H9 (cell line): ENCODE measurements around the gene GSAP. TPM values are rescaled to one million over a fixed set of nuclear protein-coding genes. Genes with fewer than 3 reads are reported as not detected.

Experiments used
- DNase-seq: peaks from one replicate; pipeline ENCODE4 v3.0.0-alpha.2; 2017
- H2AFZ ChIP-seq: one replicate; pipeline ENCODE4 v1.6.1; 2013; ENCODE audit warnings: mild to moderate bottlenecking, low read length, control low read depth, moderate library complexity
- H2AK5ac ChIP-seq: 2 replicates; pipeline ENCODE4 v1.6.1; 2013; ENCODE audit warnings: low read length, control low read depth, mixed read lengths; ENCODE audit not compliant: insufficient read length
- H2BK120ac ChIP-seq: one replicate; pipeline ENCODE4 v1.6.1; 2013; ENCODE audit warnings: low read depth, mild to moderate bottlenecking, low read length, control low read depth, inconsistent platforms; ENCODE audit not compliant: poor library complexity, severe bottlenecking
- H2BK12ac ChIP-seq: 2 replicates; pipeline ENCODE4 v1.6.1; 2013; ENCODE audit warnings: low read length, control low read depth, mixed read lengths, low read depth; ENCODE audit not compliant: insufficient read length
- H2BK15ac ChIP-seq: 2 replicates; pipeline ENCODE4 v1.6.1; 2013; ENCODE audit warnings: low read depth, low read length, control low read depth
- H2BK20ac ChIP-seq: one replicate; pipeline ENCODE4 v1.6.1; 2013; ENCODE audit warnings: low read depth, mild to moderate bottlenecking, low read length, control low read depth, inconsistent platforms; ENCODE audit not compliant: poor library complexity, severe bottlenecking
- H2BK5ac ChIP-seq: 2 replicates; pipeline ENCODE4 v1.6.1; 2013; ENCODE audit warnings: low read length, control low read depth, mixed read lengths; ENCODE audit not compliant: insufficient read length
- H3K14ac ChIP-seq: 2 replicates; pipeline ENCODE4 v1.6.1; 2013; ENCODE audit warnings: low read length, control low read depth; ENCODE audit not compliant: insufficient read depth
- H3K18ac ChIP-seq: 2 replicates; pipeline ENCODE4 v1.6.1; 2013; ENCODE audit warnings: low read depth, mild to moderate bottlenecking, mixed read lengths, low read length, control low read depth; ENCODE audit not compliant: insufficient read length
- H3K23ac ChIP-seq: 2 replicates; pipeline ENCODE4 v1.6.1; 2013; ENCODE audit warnings: low read length, control low read depth, mixed read lengths, low read depth; ENCODE audit not compliant: insufficient read length
- H3K23me2 ChIP-seq: 2 replicates; pipeline ENCODE4 v1.6.1; 2013; ENCODE audit warnings: low read depth, mild to moderate bottlenecking, mixed read lengths, low read length, control low read depth; ENCODE audit not compliant: insufficient read length, poor library complexity, severe bottlenecking
- H3K27ac ChIP-seq: 2 replicates; pipeline ENCODE4 v1.5.1; 2013; ENCODE audit warnings: low read length, control low read depth, mixed read lengths, low read depth; ENCODE audit not compliant: insufficient read length
- H3K27me3 ChIP-seq: 2 replicates; pipeline ENCODE4 v1.6.1; 2013; ENCODE audit warnings: low read length, control low read depth, inconsistent platforms; ENCODE audit not compliant: insufficient read depth
- H3K4ac ChIP-seq: 2 replicates; pipeline ENCODE4 v1.6.1; 2013; ENCODE audit warnings: low read depth, mild to moderate bottlenecking, control low read depth, inconsistent platforms, low read length, moderate library complexity
- H3K4me1 ChIP-seq: 2 replicates; pipeline ENCODE4 v1.6.1; 2013; ENCODE audit warnings: low read length, control low read depth, inconsistent platforms; ENCODE audit not compliant: insufficient read depth
- H3K4me2 ChIP-seq: 2 replicates; pipeline ENCODE4 v1.6.1; 2013; ENCODE audit warnings: low read length, control low read depth, mixed read lengths; ENCODE audit not compliant: insufficient read length, insufficient read depth
- H3K56ac ChIP-seq: 2 replicates; pipeline ENCODE4 v1.6.1; 2013; ENCODE audit warnings: low read depth, mild to moderate bottlenecking, mixed read lengths, low read length, control low read depth; ENCODE audit not compliant: insufficient read length
- H3K79me1 ChIP-seq: 2 replicates; pipeline ENCODE4 v1.6.1; 2013; ENCODE audit warnings: low read depth, mild to moderate bottlenecking, moderate library complexity, low read length, control low read depth, inconsistent platforms; ENCODE audit not compliant: insufficient read depth, poor library complexity, severe bottlenecking
- H3K79me2 ChIP-seq: 2 replicates; pipeline ENCODE4 v1.6.1; 2013; ENCODE audit warnings: low read length, control low read depth, inconsistent platforms; ENCODE audit not compliant: insufficient read depth
- H3K9ac ChIP-seq: 2 replicates; pipeline ENCODE4 v1.6.1; 2013; ENCODE audit warnings: low read length, control low read depth, mixed read lengths; ENCODE audit not compliant: insufficient read length; ENCODE audit errors: extremely low read depth
- H3K9me3 ChIP-seq: one replicate; pipeline ENCODE4 v1.6.1; 2013; ENCODE audit warnings: low read depth, low read length, inconsistent platforms; ENCODE audit not compliant: control insufficient read depth
- H3T11ph ChIP-seq: one replicate; pipeline ENCODE4 v1.6.1; 2013; ENCODE audit warnings: mild to moderate bottlenecking, low read length, control low read depth, inconsistent platforms
- H4K20me1 ChIP-seq: one replicate; pipeline ENCODE4 v1.6.1; 2013; ENCODE audit not compliant: control insufficient read depth, insufficient read length, insufficient read depth
- H4K5ac ChIP-seq: 2 replicates; pipeline ENCODE4 v1.6.1; 2013; ENCODE audit warnings: low read depth, mild to moderate bottlenecking, mixed read lengths, low read length, control low read depth; ENCODE audit not compliant: insufficient read length
- H4K8ac ChIP-seq: replicated peaks from 2 replicates; pipeline ENCODE4 v1.6.1; 2013; ENCODE audit warnings: low read length, control low read depth, mixed read lengths, low read depth; ENCODE audit not compliant: insufficient read length
- H4K91ac ChIP-seq: 2 replicates; pipeline ENCODE4 v1.6.1; 2013; ENCODE audit warnings: low read depth, mild to moderate bottlenecking, moderate library complexity, mixed read lengths, low read length, control low read depth; ENCODE audit not compliant: insufficient read length
- H3K27ac Mint-ChIP-seq, 3 experiments: 2 replicates in 2 of 3; 3 replicates in 1 of 3; pipeline ENCODE4 v1.8.0; 2020 to 2021; ENCODE audit warnings: mixed read lengths in 3 of 3, mild to moderate bottlenecking in 1 of 3, moderate library complexity in 1 of 3
- H3K27me3 Mint-ChIP-seq: 2 replicates; pipeline ENCODE4 v1.8.0; 2021; ENCODE audit warnings: low read depth, mild to moderate bottlenecking, moderate library complexity, mixed read lengths
- H3K36me3 Mint-ChIP-seq, 3 experiments: 2 replicates in 2 of 3; 3 replicates in 1 of 3; pipeline ENCODE4 v1.8.0; 2020 to 2021; ENCODE audit warnings: low read depth in 3 of 3, mixed read lengths in 3 of 3; ENCODE audit not compliant: insufficient read depth in 1 of 3
- H3K4me1 Mint-ChIP-seq, 2 experiments: 2 replicates each; pipeline ENCODE4 v1.8.0; 2020; ENCODE audit warnings: mixed read lengths in 2 of 2
- H3K4me3 Mint-ChIP-seq, 2 experiments: 2 replicates in 1 of 2; 3 replicates in 1 of 2; pipeline ENCODE4 v1.8.0; 2020 to 2021; ENCODE audit warnings: mild to moderate bottlenecking in 2 of 2, mixed read lengths in 2 of 2, moderate library complexity in 1 of 2
- H3K9me3 Mint-ChIP-seq, 2 experiments: 2 replicates in 1 of 2; 3 replicates in 1 of 2; pipeline ENCODE4 v1.8.0; 2020; ENCODE audit warnings: mild to moderate bottlenecking in 2 of 2, mixed read lengths in 2 of 2, moderate library complexity in 1 of 2
- WGBS: extraction: QIAGEN DNeasy Blood & Tissue Kit; methylation state at CpG from one replicate; pipeline ENCODE4 v1.1.7; 2013; ENCODE audit warnings: missing lambda C conversion rate, low lambda C conversion rate, mixed read lengths; ENCODE audit not compliant: insufficient read length; ENCODE audit errors: extremely low coverage; 5-methylcytosine and 5-hydroxymethylcytosine counted together
- total RNA-seq: library from RNA; stranded (reverse); gene quantifications from 2 replicates; pipeline ENCODE4 v1.2.1, GENCODE V29; 2021
- TF ChIP-seq, protein P1 (sequence below): fragments of 200-600 bp; sonication (generic); conservative IDR thresholded peaks from 3 replicates; pipeline ENCODE4 v1.8.0; 2021; ENCODE audit warnings: antibody characterized with exemption, mild to moderate bottlenecking

The GSAP gene
- total RNA-seq, 1 experiment from 2014 or later, result 1.9 TPM

DNA sequence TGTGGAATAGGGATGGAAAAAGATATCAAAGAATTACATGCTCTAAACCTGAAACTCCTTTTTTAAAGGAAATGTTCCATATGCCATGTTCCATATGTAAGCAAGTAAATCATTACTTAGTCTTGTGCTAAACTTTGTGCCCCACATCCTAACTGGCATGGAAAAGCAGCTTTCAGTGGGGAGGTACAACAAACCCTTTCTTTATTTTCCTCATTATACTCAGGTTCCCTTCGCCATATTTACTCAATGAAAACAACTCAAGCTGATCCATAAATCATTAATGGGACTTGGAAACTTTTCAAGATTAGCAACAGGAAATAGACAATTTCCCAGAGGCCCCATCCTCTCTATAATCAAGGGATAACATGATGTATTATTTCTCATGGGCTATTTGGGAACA lies 56.0 kb downstream of the GSAP start:
- H3K56ac ChIP-seq, result no peak overlapping the region
- no CpG with 5 or more reads among the region's 1 CpG for whole genome bisulfite sequencing
- H3K18ac ChIP-seq, result no peak overlapping the region
- Mint-ChIP-seq H3K36me3 (no peaks in the 10 kb centered on the region), H3K4me3 (no peak overlapping the region), H3K27me3 (no peaks in the 10 kb centered on the region), H3K4me1 (no peaks in the 10 kb centered on the region), H3K9me3 (no peaks in the 10 kb centered on the region), H3K27ac (no peak overlapping the region)
- H3K9ac ChIP-seq, result no peak overlapping the region
- H4K91ac ChIP-seq, result no peak overlapping the region
- H3K79me2 ChIP-seq, result no peaks in the 10 kb centered on the region
- no peak overlapping the region for H2BK20ac ChIP-seq
- H3T11ph ChIP-seq, result no peak overlapping the region
- H3K4ac ChIP-seq, result no peak overlapping the region
- no peaks in the 10 kb centered on the region for H3K27me3 ChIP-seq
- no peak overlapping the region for H2BK12ac ChIP-seq
- H3K9me3 ChIP-seq, result no peaks in the 10 kb centered on the region
- no peak overlapping the region for H3K4me2 ChIP-seq
- H3K23me2 ChIP-seq, result no peaks in the 10 kb centered on the region
- no peak overlapping the region for H2AK5ac ChIP-seq
- no peak overlapping the region for H2BK5ac ChIP-seq
- no peak overlapping the region for H2BK120ac ChIP-seq
- no peak overlapping the region for H4K8ac ChIP-seq
- TF ChIP-seq, protein P1, sequence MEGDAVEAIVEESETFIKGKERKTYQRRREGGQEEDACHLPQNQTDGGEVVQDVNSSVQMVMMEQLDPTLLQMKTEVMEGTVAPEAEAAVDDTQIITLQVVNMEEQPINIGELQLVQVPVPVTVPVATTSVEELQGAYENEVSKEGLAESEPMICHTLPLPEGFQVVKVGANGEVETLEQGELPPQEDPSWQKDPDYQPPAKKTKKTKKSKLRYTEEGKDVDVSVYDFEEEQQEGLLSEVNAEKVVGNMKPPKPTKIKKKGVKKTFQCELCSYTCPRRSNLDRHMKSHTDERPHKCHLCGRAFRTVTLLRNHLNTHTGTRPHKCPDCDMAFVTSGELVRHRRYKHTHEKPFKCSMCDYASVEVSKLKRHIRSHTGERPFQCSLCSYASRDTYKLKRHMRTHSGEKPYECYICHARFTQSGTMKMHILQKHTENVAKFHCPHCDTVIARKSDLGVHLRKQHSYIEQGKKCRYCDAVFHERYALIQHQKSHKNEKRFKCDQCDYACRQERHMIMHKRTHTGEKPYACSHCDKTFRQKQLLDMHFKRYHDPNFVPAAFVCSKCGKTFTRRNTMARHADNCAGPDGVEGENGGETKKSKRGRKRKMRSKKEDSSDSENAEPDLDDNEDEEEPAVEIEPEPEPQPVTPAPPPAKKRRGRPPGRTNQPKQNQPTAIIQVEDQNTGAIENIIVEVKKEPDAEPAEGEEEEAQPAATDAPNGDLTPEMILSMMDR, result no peak
- no peaks in the 10 kb centered on the region for H3K4me1 ChIP-seq
- no peaks in the 10 kb centered on the region for H3K79me1 ChIP-seq
- no peaks in the 10 kb centered on the region for H4K20me1 ChIP-seq
- H3K27ac ChIP-seq, result no peak overlapping the region
- no peak overlapping the region for H3K14ac ChIP-seq
- H3K23ac ChIP-seq, result no peak overlapping the region
- H2BK15ac ChIP-seq, result no peak overlapping the region
- H4K5ac ChIP-seq, result no peak overlapping the region
- H2AFZ ChIP-seq, result no peak overlapping the region
- DNase-seq, result no peak
